HG03432 (cell line): ENCODE results near the gene PDZD7.

Source experiments
- ATAC-seq: cut with Tn5 transposase; IDR thresholded peaks from one replicate; pipeline ENCODE4 v1.9.1; 2021; ENCODE audit warnings: mild to moderate bottlenecking, moderate library complexity; ENCODE audit not compliant: unreplicated experiment

The PDZD7 gene

GRCh38 chr10:101005361-101005760, 25.6 kb downstream of the PDZD7 start:
- ATAC-seq = no peak

DNA sequence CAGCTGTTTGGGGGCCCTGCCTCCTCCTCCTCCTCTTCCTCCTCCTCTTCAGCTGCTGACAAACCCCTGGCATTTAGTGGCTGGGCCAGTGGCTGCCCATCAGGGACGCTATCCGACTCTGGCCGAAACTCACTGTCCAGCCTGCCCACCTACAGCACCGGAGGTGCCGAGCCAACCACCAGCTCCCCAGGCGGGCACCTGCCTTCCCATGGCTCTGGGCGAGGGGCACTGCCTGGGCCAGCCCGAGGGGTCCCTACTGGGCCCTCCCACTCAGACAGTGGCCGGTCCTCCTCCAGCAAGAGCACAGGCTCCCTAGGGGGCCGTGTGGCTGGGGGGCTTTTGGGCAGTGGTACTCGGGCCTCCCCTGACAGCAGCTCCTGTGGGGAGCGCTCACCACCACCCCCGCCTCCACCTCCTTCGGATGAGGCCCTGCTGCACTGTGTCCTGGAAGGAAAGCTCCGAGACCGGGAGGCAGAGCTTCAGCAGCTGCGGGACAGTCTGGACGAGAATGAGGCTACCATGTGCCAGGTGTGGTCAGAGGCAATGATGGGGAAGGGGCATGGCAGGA, 27.2 kb downstream of the PDZD7 start:
- ATAC-seq = no peak

GRCh38 chr10:101002456-101002855, 28.5 kb downstream of the PDZD7 start:
- no peak for ATAC-seq

DNA sequence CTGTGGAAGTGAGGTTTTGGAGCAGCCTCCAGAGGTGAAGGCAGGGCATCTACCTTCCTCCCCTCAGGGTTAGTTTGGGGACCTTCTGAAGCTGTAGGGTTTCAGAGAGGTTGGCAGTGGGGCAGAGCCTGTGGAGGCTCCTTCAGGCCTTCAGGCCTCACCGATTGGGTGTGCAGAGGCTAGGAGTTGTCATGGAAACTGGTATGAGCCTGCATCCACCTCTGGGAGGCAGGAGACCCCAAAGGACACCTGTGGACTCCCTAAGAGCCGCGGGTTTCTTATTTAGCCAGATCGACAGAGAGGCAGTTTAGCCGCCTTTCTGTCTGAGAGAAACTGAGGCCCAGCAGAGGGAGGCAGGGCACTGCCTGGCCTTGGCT, 29.3 kb downstream of the PDZD7 start:
- ATAC-seq = no peak

GRCh38 chr10:101000915-101001658, 29.8 kb downstream of the PDZD7 start:
- ATAC-seq = no peak

GRCh38 chr10:101000127-101000914, 30.6 kb downstream of the PDZD7 start:
- no peak for ATAC-seq

GRCh38 chr10:100999742-101000126, 31.2 kb downstream of the PDZD7 start, which contains the start of gene LZTS2:
Gene LZTS2, plus strand, starts transcription at chr10:100999808. Its CDS starts 2,731 bp downstream, at chr10:101002539.
- ATAC-seq = no peak

- peak; percentile 52 for ATAC-seq
Measured at GRCh38 chr10:100998991-100999741, 31.8 kb downstream of the PDZD7 start.

GRCh38 chr10:100998183-100998990, 32.5 kb downstream of the PDZD7 start:
- ATAC-seq = peak; percentile 34

GRCh38 chr10:100997360-100998182, 33.4 kb downstream of the PDZD7 start:
- peak; percentile 31 for ATAC-seq

GRCh38 chr10:100996678-100997359, 34.1 kb downstream of the PDZD7 start:
- peak; percentile 25 for ATAC-seq

GRCh38 chr10:100995181-100995580, 35.7 kb downstream of the PDZD7 start:
- no peak for ATAC-seq

DNA sequence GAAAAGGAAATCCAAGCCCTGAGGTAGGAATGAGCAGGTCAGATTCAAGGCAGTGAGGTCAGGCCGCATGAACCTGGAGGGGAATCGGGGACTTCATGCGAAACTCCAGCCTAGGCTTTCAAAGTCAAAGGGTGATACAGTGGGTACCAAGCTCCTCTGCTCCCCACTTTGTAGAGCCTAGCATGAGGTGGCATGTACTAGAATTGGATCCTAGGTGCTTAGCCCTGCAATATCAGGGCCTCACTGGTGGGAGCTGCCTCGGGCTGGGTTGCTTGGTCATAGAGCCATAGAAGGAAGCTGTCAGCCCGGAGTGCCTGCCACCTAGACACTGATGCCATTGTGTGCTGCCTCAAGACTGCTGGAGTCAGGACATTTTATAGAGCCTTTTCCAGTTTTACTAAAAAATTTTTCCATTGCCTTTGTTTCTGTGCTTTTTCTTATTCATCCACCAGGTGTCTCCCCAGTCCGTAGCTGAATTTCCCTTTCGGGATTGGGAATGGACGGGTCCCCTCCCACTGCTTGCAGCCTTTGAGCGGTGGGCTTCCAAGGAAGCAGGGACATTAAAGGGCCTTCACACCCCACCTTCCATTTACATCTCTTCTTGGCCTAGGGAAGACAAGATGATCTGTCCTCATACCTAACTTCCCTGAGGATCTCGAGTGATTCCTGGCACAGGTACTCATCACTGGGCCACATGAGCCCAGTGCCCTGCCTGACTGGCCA, 36.8 kb downstream of the PDZD7 start:
- ATAC-seq = no peak

GRCh38 chr10:100989088-100989487, 41.8 kb downstream of the PDZD7 start:
- no peak for ATAC-seq

- no peak for ATAC-seq
Measured at GRCh38 chr10:100988166-100988565, 42.8 kb downstream of the PDZD7 start.

DNA sequence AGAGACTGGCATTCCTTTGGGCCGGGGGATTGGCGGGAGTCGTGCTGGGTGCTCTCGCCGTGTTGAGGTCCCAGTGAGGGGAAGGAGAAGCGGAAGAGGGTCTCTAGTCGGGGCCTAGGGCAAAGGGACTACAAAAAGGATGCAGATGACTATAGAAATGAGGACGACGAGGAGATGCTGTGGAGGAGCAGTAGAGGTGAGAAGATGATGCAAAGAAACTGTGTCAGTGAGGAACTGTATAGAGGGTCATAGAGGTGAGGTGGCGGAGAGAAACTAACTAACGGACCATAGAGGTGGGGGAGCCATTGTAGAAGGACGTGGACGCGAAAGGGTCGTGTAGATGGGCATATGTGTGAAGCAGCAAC, 43.3 kb downstream of the PDZD7 start:
- peak; percentile 7 for ATAC-seq

DNA sequence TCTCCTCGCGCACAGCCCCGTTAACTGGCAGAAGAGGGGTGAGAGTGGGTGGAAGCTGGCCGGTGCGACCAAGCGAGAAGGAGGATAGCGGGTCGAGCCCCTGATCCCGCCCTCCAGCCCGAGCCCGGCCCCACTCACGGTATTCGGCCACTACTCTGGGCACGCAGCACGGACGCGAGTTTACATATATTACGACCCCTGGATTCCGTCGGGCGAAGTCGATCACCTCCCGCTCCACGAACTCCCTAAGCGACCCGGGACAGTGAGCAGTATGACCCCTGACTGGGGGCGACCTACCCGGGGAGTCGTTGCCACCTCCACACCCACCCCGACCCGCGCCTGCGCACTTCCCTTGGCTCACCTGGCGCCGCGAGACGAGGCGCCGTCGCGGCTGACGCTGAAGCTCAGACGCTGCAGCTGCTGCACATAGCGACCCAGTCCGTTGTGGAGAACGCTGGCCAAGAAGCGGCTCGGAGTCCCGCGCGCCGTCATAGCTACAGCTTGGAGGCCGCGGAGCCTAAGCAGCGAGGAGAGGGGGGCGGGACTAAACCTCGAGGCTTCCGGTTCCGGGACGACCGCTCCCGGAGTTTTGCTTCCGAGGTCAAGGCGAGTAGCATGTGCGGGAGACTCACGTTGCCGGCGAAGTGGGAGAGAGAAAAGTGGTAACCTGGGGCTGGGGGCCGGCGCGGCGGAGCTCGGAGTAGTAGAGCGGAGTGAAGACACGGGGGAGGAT, 43.8 kb downstream of the PDZD7 start, which contains the start of the genes MRPL43 and TWNK:
Gene MRPL43 (minus strand): TSS at position 546 of the 733 bp plus-strand sequence. CDS start 54 bp downstream, at position 492.
Gene TWNK (plus strand): TSS at position 592 of the 733 bp plus-strand sequence. CDS start 668 bp downstream, outside the sequence.
- ATAC-seq = peak; percentile 82
